GM12878 (cell line): ENCODE measurements around the gene CASP8AP2. TPM values are rescaled to one million over a fixed set of nuclear protein-coding genes. Genes with fewer than 3 reads are reported as not detected.

Source experiments
- ATAC-seq: fragments of 200-7000 bp; cut with Tn5 transposase; 3 replicates; pipeline ENCODE4 v1.9.1; 2020; ENCODE audit warnings: mild to moderate bottlenecking, moderate library complexity
- BruUV-seq: library from RNA; stranded (reverse); fragments of 400-500 nt; replicated peaks from 2 replicates; lab custom pipeline; 2021; lab: Mats Ljungman, UMichigan
- CTCF ChIA-PET: fragments of 300-600 bp; sonication (Branson Sonifier 250); formaldehyde crosslinking; extraction: SDS; loops from one replicate; lab custom pipeline; 2021; ENCODE audit warnings: inconsistent platforms; lab: Yijun Ruan, JAX
- POLR2A ChIA-PET: fragments of 350-600 bp; formaldehyde crosslinking; extraction: SDS; loops from one replicate; lab custom pipeline; 2021; ENCODE audit warnings: inconsistent platforms; lab: Charles Lee
- RAD21 ChIA-PET: fragments of 300-600 bp; sonication (Branson Sonifier 250); formaldehyde crosslinking; loops from one replicate; lab custom pipeline; 2023; ENCODE audit warnings: antibody characterized with exemption; ENCODE audit not compliant: unreplicated experiment; lab: Charles Lee
- SMC1A ChIA-PET: fragments of 300-600 bp; sonication (Branson Sonifier 250); formaldehyde crosslinking; loops from one replicate; lab custom pipeline; 2023; ENCODE audit not compliant: unreplicated experiment, uncharacterized antibody; lab: Charles Lee
- DNase-seq: peaks from one replicate; pipeline ENCODE4 v3.0.0-alpha.2; 2011; ENCODE audit warnings: low read depth, low spot score
- FAIRE-seq: peaks from 3 replicates; lab custom pipeline; 2011; peaks lifted over from hg19 to GRCh38; lab: Jason Lieb, UNC
- H2AFZ ChIP-seq: 2 replicates; pipeline ENCODE4 v1.6.0; 2011; ENCODE audit warnings: low read depth, low read length, control low read depth; ENCODE audit not compliant: control insufficient read depth
- H3K27ac ChIP-seq: 2 replicates; pipeline ENCODE4 v1.5.1; 2011; ENCODE audit warnings: control low read depth; ENCODE audit not compliant: control insufficient read depth, insufficient read depth
- H3K27me3 ChIP-seq, 2 experiments: replicated peaks in 1 of 2; 2 replicates each; pipeline versions ENCODE4 v1.6.0 to v1.6.1; 2011; ENCODE audit warnings: low read length in 1 of 2; ENCODE audit not compliant: control insufficient read depth in 2 of 2, insufficient read depth in 2 of 2
- H3K36me3 ChIP-seq, 2 experiments: 2 replicates each; pipeline ENCODE4 v1.5.1; 2011; ENCODE audit warnings: low read length in 1 of 2; ENCODE audit not compliant: control insufficient read depth in 2 of 2, insufficient read depth in 2 of 2
- H3K4me1 ChIP-seq: 2 replicates; pipeline ENCODE4 v1.6.1; 2011; ENCODE audit warnings: mild to moderate bottlenecking, low read length, moderate library complexity, mixed read lengths; ENCODE audit not compliant: control insufficient read depth, insufficient read depth
- H3K4me2 ChIP-seq: 2 replicates; pipeline ENCODE4 v1.6.0; 2011; ENCODE audit warnings: control low read depth; ENCODE audit not compliant: control insufficient read depth, insufficient read depth
- H3K4me3 ChIP-seq: fragments of 200-600 bp; sonication (generic); 2 replicates; pipeline ENCODE4 v1.5.1; 2016
- H3K79me2 ChIP-seq: 2 replicates; pipeline ENCODE4 v1.6.0; 2011; ENCODE audit warnings: low read length; ENCODE audit not compliant: control insufficient read depth, insufficient read depth
- H3K9ac ChIP-seq: 2 replicates; pipeline ENCODE4 v1.8.0; 2011; ENCODE audit warnings: low read length, control low read depth, mixed read lengths; ENCODE audit not compliant: control insufficient read depth, insufficient read depth
- H3K9me3 ChIP-seq: replicated peaks from 3 replicates; pipeline ENCODE4 v1.5.1; 2011; ENCODE audit warnings: mild to moderate bottlenecking, low read length; ENCODE audit not compliant: control insufficient read depth, insufficient read depth
- H4K20me1 ChIP-seq: 2 replicates; pipeline ENCODE4 v1.6.0; 2011; ENCODE audit not compliant: control insufficient read depth, insufficient read depth
- ETV6 ChIP-seq, 2 experiments: fragments of 450-650 bp in 1 of 2; IDR thresholded peaks in 1 of 2; conservative IDR thresholded peaks in 1 of 2; 2 replicates each; pipeline ENCODE4 v1.6.1; 2014; ENCODE audit warnings: antibody characterized with exemption in 1 of 2, borderline replicate concordance in 1 of 2, low read depth in 1 of 2, mild to moderate bottlenecking in 1 of 2, moderate library complexity in 1 of 2
- NFIC ChIP-seq: IDR thresholded peaks from 2 replicates; pipeline ENCODE4 v1.6.1; 2012; ENCODE audit warnings: low read depth, mild to moderate bottlenecking, inconsistent platforms, low read length, moderate library complexity
- TARDBP ChIP-seq: IDR thresholded peaks from 2 replicates; pipeline ENCODE4 v1.6.1; 2016; ENCODE audit warnings: borderline replicate concordance
- YY1 ChIP-seq: IDR thresholded peaks from 2 replicates; pipeline ENCODE4 v1.6.1; 2011; ENCODE audit warnings: low read depth, mild to moderate bottlenecking, low read length
- ZNF207 ChIP-seq: fragments of 450-650 bp; IDR thresholded peaks from 2 replicates; pipeline ENCODE4 v1.6.1; 2014; ENCODE audit warnings: antibody characterized with exemption, mild to moderate bottlenecking, borderline replicate concordance
- ZNF687 ChIP-seq: fragments of 450-650 bp; IDR thresholded peaks from 2 replicates; pipeline ENCODE4 v1.6.1; 2017; ENCODE audit warnings: mild to moderate bottlenecking, moderate library complexity
- WGBS: methylation state at CpG from one replicate; pipeline ENCODE4 v1.1.6; 2016; ENCODE audit warnings: low lambda C conversion rate; ENCODE audit not compliant: insufficient replicate concordance, insufficient coverage; ENCODE audit errors: missing lambda C conversion rate; 5-methylcytosine and 5-hydroxymethylcytosine counted together
- in situ Hi-C: fragments of 300-500 bp; cut with MboI; formaldehyde crosslinking; loops from 9 replicates; pipeline ENCODE4 v1.14.3; 2018; ENCODE audit warnings: mixed read lengths
- intact Hi-C: fragments of 100-400 bp; cut with micrococcal nuclease; formaldehyde crosslinking; loops from one replicate; pipeline ENCODE4 v1.14.2; 2022; ENCODE audit not compliant: unreplicated experiment
- polyA plus RNA-seq, 11 experiments: library from polyadenylated mRNA; depleted of rRNA in 4 of 11; unstranded in 6 of 11; stranded (reverse) in 5 of 11; fragments of >200 nt; fragmentation: Nextera tagmentation in 4 of 11; fragmentation: Illumina TruSeq in 1 of 11; extraction: Ambion mirVana in 4 of 11; extraction: Trizol in 1 of 11; gene quantifications; 1 replicate in 1 of 11; 2 replicates in 10 of 11; pipeline versions ENCODE4 v1.2.1 to v1.2.3, GENCODE V29; 2011 to 2016; ENCODE audit warnings: inconsistent platforms in 2 of 11, missing spikeins in 2 of 11, low read depth in 1 of 11
- small RNA-seq: library from RNA; depleted of rRNA; stranded (forward); fragments of <200 nt; gene quantifications from one replicate; pipeline ENCODE3, GENCODE V24; 2014
- total RNA-seq, 4 experiments: library from RNA; depleted of rRNA in 3 of 4; stranded (reverse); fragments of >200 nt in 3 of 4; fragmentation: Illumina TruSeq in 1 of 4; extraction: Trizol in 1 of 4; gene quantifications; 2 replicates each; pipeline versions ENCODE4 v1.2.1 to v1.2.3, GENCODE V29; 2013 to 2021

CASP8AP2 gene
- total and polyA plus RNA-seq, 10 of the 15 experiments (the other 5 are each of a cell fraction or from before 2014, with no cell fraction given): 11.1 to 28.7 (median 17.1) TPM

GRCh38 chr6:89917801-89918366 lies 88.2 kb downstream of the CASP8AP2 start:
- Histone ChIP-seq H3K9ac (no peak overlapping the region), H3K27me3 (no peaks in the 10 kb centered on the region; a peak in 1 of 4 replicates), H3K36me3 (no peaks in the 10 kb centered on the region), H3K4me2 (no peak overlapping the region), H3K4me1 (no peaks in the 10 kb centered on the region), H3K4me3 (no peak overlapping the region), H3K9me3 (no peaks in the 10 kb centered on the region; the same call in 1 of the 3 replicates), H3K27ac (no peak overlapping the region), H4K20me1 (no peaks in the 10 kb centered on the region), H2AFZ (no peak overlapping the region), H3K79me2 (no peaks in the 10 kb centered on the region)
- CTCF ChIA-PET: interaction anchor here (0.6 kb wide), 1 partner anchor 200 kb away, joined by 3 read pairs; no protein-coding TSS in a partner anchor
- intact Hi-C loops (no loop called here), in situ Hi-C loops (no loop called here)
- BruUV-seq: no TSS peak
- SMC1A ChIA-PET: no interaction called here
- TF ChIP-seq ETV6 (conservative IDR thresholded peaks at IDR 0.05 in 1 of 2, IDR thresholded peaks at IDR 0.05 in 1 of 2; ENCODE audit: borderline replicate concordance in 1 of 2, low read depth in 1 of 2) (no peak), ZNF207 (no peak), TARDBP (no peak), YY1 (no peak), NFIC (no peak), ZNF687 (no peak)
- POLR2A ChIA-PET: no interaction called here
- no peak for FAIRE-seq
- 77% methylated on average over 3 of the region's 3 CpGs for WGBS
- RAD21 ChIA-PET: no interaction called here
- DNase-seq: no peak
- no peak for ATAC-seq

Small RNA genes lying within 50 kb of the gene (small RNA-seq; reads per million reads assigned to genes)
- gene DNAJC19P6 (not detected), gene RF00019 (not detected)

Other genes starting within 250 kb of the CASP8AP2 start
- gene LYRM2, start 191.1 kb upstream of the CASP8AP2 start, total RNA-seq (2014; rRNA removed): 15.5 and 17.2 TPM in 2 replicates
- 18.8 and 20.6 TPM in 2 replicates for gene LYRM2, start 191.1 kb upstream of the CASP8AP2 start, total RNA-seq (2014; rRNA removed; fragmentation: Illumina TruSeq; extraction: Trizol)
- gene LYRM2, start 191.1 kb upstream of the CASP8AP2 start, total RNA-seq (2021): 23.6 and 25.1 TPM in 2 replicates
- 33.8 and 62.2 TPM in 2 replicates for gene LYRM2, start 191.1 kb upstream of the CASP8AP2 start, polyA plus RNA-seq (2011; rRNA removed)
- 27.9 and 40.8 TPM in 2 replicates for gene LYRM2, start 191.1 kb upstream of the CASP8AP2 start, polyA plus RNA-seq (2014; fragmentation: Illumina TruSeq; extraction: Trizol)
- 10 to 100 TPM; 57.1 to 75.0 TPM for gene LYRM2, start 191.1 kb upstream of the CASP8AP2 start, polyA plus RNA-seq (2014; fragmentation: Nextera tagmentation; extraction: Ambion mirVana)
- gene LYRM2, start 191.1 kb upstream of the CASP8AP2 start, polyA plus RNA-seq (2014; rRNA removed): 14.9 and 18.5 TPM in 2 replicates
- gene LYRM2, start 191.1 kb upstream of the CASP8AP2 start, polyA plus RNA-seq (2016; fragmentation: Nextera tagmentation; extraction: Ambion mirVana): 10 to 100 TPM; 52.5 to 57.9 TPM
- gene MDN1, start 10.1 kb upstream of the CASP8AP2 start, total RNA-seq (2014; rRNA removed): 30.9 and 32.8 TPM in 2 replicates
- gene MDN1, start 10.1 kb upstream of the CASP8AP2 start, total RNA-seq (2014; rRNA removed; fragmentation: Illumina TruSeq; extraction: Trizol): 30.5 and 31.9 TPM in 2 replicates
- 44.2 and 50.1 TPM in 2 replicates for gene MDN1, start 10.1 kb upstream of the CASP8AP2 start, total RNA-seq (2021)
- 24.6 and 26.4 TPM in 2 replicates for gene MDN1, start 10.1 kb upstream of the CASP8AP2 start, polyA plus RNA-seq (2011; rRNA removed)
- 27.1 and 28.4 TPM in 2 replicates for gene MDN1, start 10.1 kb upstream of the CASP8AP2 start, polyA plus RNA-seq (2014; fragmentation: Illumina TruSeq; extraction: Trizol)
- 10 to 100 TPM; 19.0 to 19.6 TPM for gene MDN1, start 10.1 kb upstream of the CASP8AP2 start, polyA plus RNA-seq (2014; fragmentation: Nextera tagmentation; extraction: Ambion mirVana)
- 15.2 and 17.9 TPM in 2 replicates for gene MDN1, start 10.1 kb upstream of the CASP8AP2 start, polyA plus RNA-seq (2014; rRNA removed)
- 10 to 100 TPM; 14.3 to 15.1 TPM for gene MDN1, start 10.1 kb upstream of the CASP8AP2 start, polyA plus RNA-seq (2016; fragmentation: Nextera tagmentation; extraction: Ambion mirVana)
- not detected in 2 replicates for gene GJA10, start 64.6 kb downstream of the CASP8AP2 start, total RNA-seq (2014; rRNA removed)
- gene GJA10, start 64.6 kb downstream of the CASP8AP2 start, total RNA-seq (2014; rRNA removed; fragmentation: Illumina TruSeq; extraction: Trizol): not detected in 2 replicates
- gene GJA10, start 64.6 kb downstream of the CASP8AP2 start, total RNA-seq (2021): not detected in 2 replicates
- not detected in 2 replicates for gene GJA10, start 64.6 kb downstream of the CASP8AP2 start, polyA plus RNA-seq (2011; rRNA removed)
- not detected in 2 replicates for gene GJA10, start 64.6 kb downstream of the CASP8AP2 start, polyA plus RNA-seq (2014; fragmentation: Illumina TruSeq; extraction: Trizol)
- not detected for gene GJA10, start 64.6 kb downstream of the CASP8AP2 start, polyA plus RNA-seq (2014; fragmentation: Nextera tagmentation; extraction: Ambion mirVana)
- gene GJA10, start 64.6 kb downstream of the CASP8AP2 start, polyA plus RNA-seq (2014; rRNA removed): not detected in 2 replicates
- not detected for gene GJA10, start 64.6 kb downstream of the CASP8AP2 start, polyA plus RNA-seq (2016; fragmentation: Nextera tagmentation; extraction: Ambion mirVana)